K562 (cell line): Measurements from ENCODE around the gene ALOXE3. TPM values are rescaled to one million over a fixed set of nuclear protein-coding genes. Genes with fewer than 3 reads are reported as not detected.

ENCODE experiments used
- AFF4 ChIP-seq: sonication (generic); formaldehyde crosslinking; IDR thresholded peaks from 2 replicates; pipeline ENCODE4 v1.8.0; 2023; ENCODE audit warnings: mild to moderate bottlenecking, missing genetic modification reagents
- CBFA2T3 ChIP-seq: fragments of 450-650 bp; IDR thresholded peaks from 2 replicates; pipeline ENCODE4 v1.6.1; 2017
- E4F1 ChIP-seq: fragments of 250-450 bp; sonication (Bioruptor Pico); IDR thresholded peaks from 2 replicates; pipeline ENCODE4 v1.5.0; 2021; ENCODE audit warnings: mild to moderate bottlenecking, borderline replicate concordance
- RERE ChIP-seq: sonication (generic); formaldehyde crosslinking; IDR thresholded peaks from 2 replicates; pipeline ENCODE4 v1.8.0; 2023; ENCODE audit warnings: missing genetic modification reagents, mild to moderate bottlenecking, borderline replicate concordance
- TCFL5 ChIP-seq: fragments of 250-450 bp; sonication (Bioruptor Pico); conservative IDR thresholded peaks from 2 replicates; pipeline ENCODE4 v1.6.1; 2021; ENCODE audit warnings: mild to moderate bottlenecking, moderate library complexity, matching md5 sums
- TEAD2 ChIP-seq: fragments of 450-650 bp; IDR thresholded peaks from 2 replicates; pipeline ENCODE4 v1.6.1; 2016; ENCODE audit warnings: missing genetic modification characterization, control low read depth, missing compliant biosample characterization
- ZBTB17 ChIP-seq: fragments of 450-650 bp; formaldehyde crosslinking; IDR thresholded peaks from 2 replicates; pipeline ENCODE4 v1.4.0; 2020; ENCODE audit warnings: mild to moderate bottlenecking
- ZNF134 ChIP-seq: fragments of 250-450 bp; sonication (Bioruptor Pico); conservative IDR thresholded peaks from 2 replicates; pipeline ENCODE4 v1.4.0; 2020
- ZNF512 ChIP-seq: IDR thresholded peaks from 2 replicates; pipeline ENCODE4 v1.6.1; 2016; ENCODE audit warnings: missing genetic modification characterization, missing compliant biosample characterization
- polyA plus RNA-seq, 8 experiments: library from polyadenylated mRNA; depleted of rRNA in 4 of 8; stranded (reverse) in 5 of 8; unstranded in 3 of 8; fragments of >200 nt; fragmentation: Nextera tagmentation in 2 of 8; fragmentation: Illumina TruSeq in 1 of 8; extraction: Ambion mirVana in 2 of 8; extraction: Trizol in 1 of 8; gene quantifications; 2 replicates each; pipeline versions ENCODE4 v1.2.1 to v1.2.3, GENCODE V29; 2011 to 2014; ENCODE audit warnings: inconsistent platforms in 1 of 8, missing spikeins in 1 of 8
- total RNA-seq, 7 experiments: library from RNA; depleted of rRNA in 6 of 7; stranded (reverse); fragments of >200 nt in 6 of 7; fragmentation: Illumina TruSeq in 2 of 7; extraction: Trizol in 2 of 7; gene quantifications; 2 replicates each; pipeline versions ENCODE4 v1.2.1 to v1.2.3, GENCODE V29; 2011 to 2021; ENCODE audit warnings: low replicate concordance in 1 of 7

Gene ALOXE3
- total and polyA plus RNA-seq, 9 of the 15 experiments (the other 6 are each of a cell fraction or from before 2014, with no cell fraction given), result 0.04 TPM; not detected in 8

- TF ChIP-seq RERE (CRISPR knock-in tag) (no peak), ZNF134 (no peak), TCFL5 (CRISPR knock-in tag) (no peak), AFF4 (no peak), E4F1 (CRISPR knock-in tag) (no peak), TEAD2 (tag) (no peak), ZNF512 (tag) (no peak), CBFA2T3 (no peak), ZBTB17 (no peak)
These were observed 2.4 kb upstream of the ALOXE3 start (continued) for GRCh38 chr17:8120520-8121406.
